Hematopoietic multipotent progenitor cell (in vitro differentiated cells): Measurements from ENCODE around the gene ZNF3. TPM values are rescaled to one million over a fixed set of nuclear protein-coding genes. Genes with fewer than 3 reads are reported as not detected.
"Not testable (repeated sequence)": the region's sequence is repeated elsewhere in the genome, so short reads cannot be mapped to it uniquely, and the experiment has no call there.

ENCODE experiments used
- DNase-seq, 3 donors: peaks; one replicate each; pipeline ENCODE4 v3.0.0-alpha.2; 2011 to 2015; ENCODE audit warnings: low read depth in 2 of 3, low spot score in 2 of 3
- total RNA-seq: library from RNA; depleted of rRNA; stranded (reverse); fragments of >200 nt; gene quantifications from one replicate; pipeline ENCODE4 v1.2.3, GENCODE V29; 2012

ZNF3 gene
- total RNA-seq: 25.9 TPM

GRCh38 chr7:100081535-100082102 lies at the start of gene ZNF3:
ZNF3 (minus strand) TSS chr7:100081723; CDS start chr7:100077357, 4,366 bp downstream.
- DNase-seq: peak; percentile 92 to 100 (median 99)

GRCh38 chr7:100130608-100131453 lies 49.3 kb upstream of the ZNF3 start:
- DNase-seq: peak; percentile 60 to 78 (median 66)

- DNase-seq: not testable (repeated sequence)
Measured at GRCh38 chr7:100130220-100130607, 48.7 kb upstream of the ZNF3 start.

- no peak for DNase-seq
Measured at GRCh38 chr7:100128637-100128963, 47.1 kb upstream of the ZNF3 start.

- DNase-seq: peak in 1 of 3 donors; percentile 47
Measured at GRCh38 chr7:100127866-100128636, 46.5 kb upstream of the ZNF3 start.

- DNase-seq: peak; percentile 90 to 95 (median 93)
Measured at GRCh38 chr7:100126931-100127865, 45.7 kb upstream of the ZNF3 start, which contains the start of gene MBLAC1. MBLAC1 (plus strand) TSS chr7:100126967; CDS start chr7:100127396, 429 bp downstream.

- no peak for DNase-seq
Measured at GRCh38 chr7:100126239-100126930, 44.9 kb upstream of the ZNF3 start.

GRCh38 chr7:100124301-100125230 lies 43.0 kb upstream of the ZNF3 start:
- no peak for DNase-seq

GRCh38 chr7:100122568-100122967 lies 41.0 kb upstream of the ZNF3 start:
- no peak for DNase-seq

- DNase-seq: no peak
Measured at GRCh38 chr7:100122067-100122466, 40.5 kb upstream of the ZNF3 start.

- DNase-seq: no peak
Measured at GRCh38 chr7:100120733-100121036, 39.2 kb upstream of the ZNF3 start.

- peak; percentile 48 to 69 (median 60) for DNase-seq
Measured at GRCh38 chr7:100119970-100120732, 38.6 kb upstream of the ZNF3 start.

- DNase-seq: peak; percentile 93 to 96 (median 93)
Measured at GRCh38 chr7:100119072-100119969, 37.8 kb upstream of the ZNF3 start, which contains the start of the genes CNPY4 and TAF6. CNPY4 (plus strand) TSS chr7:100119634; CDS start chr7:100119745, 111 bp downstream. TAF6 (minus strand) TSS chr7:100119358; CDS start chr7:100114209, 5,149 bp downstream.

GRCh38 chr7:100118388-100119071 lies 37.0 kb upstream of the ZNF3 start:
- DNase-seq: no peak

GRCh38 chr7:100115026-100115425 lies 33.5 kb upstream of the ZNF3 start:
- DNase-seq: no peak

- no peak for DNase-seq
Measured at GRCh38 chr7:100111914-100112313, 30.4 kb upstream of the ZNF3 start.
